ENCODE results near the gene ELL.

The ELL gene

DNA sequence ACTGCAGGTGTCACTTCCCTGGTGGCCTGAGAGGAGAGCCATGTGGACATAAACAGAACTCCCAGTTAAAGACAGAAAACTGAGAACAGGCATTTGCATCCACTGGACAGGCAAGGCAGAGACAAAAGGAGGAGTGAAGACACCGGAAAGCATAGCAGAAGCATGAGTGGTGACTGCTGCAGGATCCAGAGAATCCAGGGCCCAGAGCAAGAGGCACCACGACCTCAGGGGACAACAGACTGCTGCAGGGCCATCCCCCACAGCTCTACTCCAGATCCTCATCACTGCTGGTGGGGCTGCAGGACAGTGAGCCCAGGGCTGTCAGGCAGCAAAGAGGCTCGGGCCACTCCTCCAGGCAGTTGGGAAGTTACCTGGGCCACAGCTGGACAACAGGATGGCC, 69.5 kb downstream of the ELL start:
- Mint-ChIP-seq H3K9me3 (no peaks in the 10 kb centered on the region), H3K4me1 (ENCODE audit: low read depth) (peaks cover 4% of the 10 kb centered on the region), H3K4me3 (no peak overlapping the region), H3K36me3 (ENCODE audit: low read depth) (peaks cover 22% of the 10 kb centered on the region), H3K27ac (peak overlapping the region; percentile 62), H3K27me3 (ENCODE audit: low read depth) (no peaks in the 10 kb centered on the region)
- DNase-seq (ENCODE audit: low spot score): no peak

DNA sequence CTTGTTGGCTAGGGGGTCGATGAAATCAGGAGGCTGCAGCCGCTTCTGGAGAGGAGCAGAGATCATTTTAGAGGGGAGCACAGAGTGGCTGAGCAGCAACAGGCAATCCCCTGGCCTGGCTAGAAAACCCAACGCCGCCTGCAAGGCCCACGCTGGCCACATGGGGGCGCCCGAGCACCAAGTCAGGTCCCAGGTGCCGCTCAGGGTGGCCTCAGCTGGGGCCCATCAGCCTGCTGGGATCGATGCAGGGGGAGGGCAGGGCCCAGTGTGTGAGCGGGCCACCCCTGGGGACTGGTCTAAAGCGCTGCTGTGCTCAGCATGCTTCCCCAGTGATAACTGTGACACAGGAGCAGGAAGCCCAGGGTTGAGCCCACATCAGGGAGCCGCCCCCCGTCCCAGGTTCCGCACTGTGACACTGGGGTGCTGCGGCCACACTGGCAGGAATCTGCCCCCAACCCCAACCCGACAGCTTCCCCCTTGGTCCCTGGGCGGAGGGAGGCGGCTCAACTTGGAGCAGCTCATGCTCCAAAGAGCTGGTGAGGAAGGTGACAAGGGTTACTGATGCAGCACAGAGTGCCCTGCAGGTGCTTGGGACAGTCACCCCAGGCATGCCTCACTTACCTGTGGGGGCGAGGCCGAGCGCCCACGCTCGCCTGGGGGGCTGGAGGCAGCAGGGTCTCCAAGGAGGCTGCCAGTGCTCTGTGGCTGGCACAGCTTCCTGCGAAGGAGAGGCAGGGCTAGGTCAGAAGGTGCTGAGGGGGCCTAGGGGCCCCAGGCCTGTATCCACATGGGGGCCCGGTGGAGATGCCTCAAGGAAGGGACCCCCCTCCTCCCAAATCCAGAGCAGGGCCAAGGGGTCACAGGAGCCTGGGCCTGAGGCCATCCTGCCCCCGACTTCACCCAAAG, 70.7 kb downstream of the ELL start:
- DNase-seq (ENCODE audit: low spot score): peak; percentile 78
- H3K4me3 Mint-ChIP-seq: no peak overlapping the region
- no peaks in the 10 kb centered on the region for H3K9me3 Mint-ChIP-seq
- H3K36me3 Mint-ChIP-seq (ENCODE audit: low read depth): peaks cover 20% of the 10 kb centered on the region
- no peaks in the 10 kb centered on the region for H3K27me3 Mint-ChIP-seq (ENCODE audit: low read depth)
- H3K27ac Mint-ChIP-seq: no peak overlapping the region
- H3K4me1 Mint-ChIP-seq (ENCODE audit: low read depth): peaks cover 4% of the 10 kb centered on the region

DNA sequence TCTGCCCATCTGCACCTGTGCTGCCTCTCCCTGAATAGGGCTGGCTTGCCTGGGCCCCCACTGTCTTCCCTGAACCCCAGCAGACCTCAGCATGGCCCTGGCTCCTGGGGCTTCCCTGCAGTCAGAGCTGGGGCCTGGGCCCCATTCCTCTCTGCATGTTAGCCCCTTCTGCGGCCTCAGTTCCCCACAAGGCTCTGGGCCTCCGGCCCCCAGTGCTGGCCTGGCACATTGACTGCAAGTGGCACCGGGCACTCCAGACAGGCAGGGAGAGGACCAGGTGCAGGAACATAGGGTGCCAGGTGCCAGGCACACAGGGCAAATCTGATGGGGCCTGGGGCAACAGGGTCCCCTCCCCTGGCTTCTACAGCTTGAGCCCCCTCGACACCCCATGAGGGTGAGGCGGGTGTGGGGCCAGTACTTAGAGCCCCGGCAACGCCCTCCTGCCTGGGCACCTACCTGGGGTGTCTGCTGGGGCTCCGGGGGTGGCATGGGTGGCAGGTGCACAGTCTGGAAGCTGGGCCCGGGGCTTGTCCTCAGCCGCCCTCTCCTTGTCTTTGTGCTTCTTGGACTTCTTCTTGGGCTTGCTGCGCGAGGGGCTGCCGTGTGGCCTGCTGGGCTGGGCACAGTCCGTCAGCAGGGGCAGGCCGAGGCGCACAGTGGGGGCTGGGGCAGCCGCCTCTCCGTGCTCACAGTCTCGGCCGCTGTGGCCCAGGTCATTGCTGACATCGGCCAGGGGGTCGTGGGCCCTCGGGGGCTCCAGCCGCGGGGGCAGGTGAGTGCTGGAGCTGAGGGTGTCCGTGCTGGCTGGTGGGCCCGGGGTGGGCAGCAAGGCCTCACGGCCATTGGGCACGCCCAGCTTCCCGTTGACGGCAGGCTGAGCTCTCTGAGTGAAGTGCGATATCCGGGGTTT, 71.6 kb downstream of the ELL start:
- no peaks in the 10 kb centered on the region for H3K27me3 Mint-ChIP-seq (ENCODE audit: low read depth)
- H3K27ac Mint-ChIP-seq: no peak overlapping the region
- DNase-seq (ENCODE audit: low spot score): no peak
- peaks cover 4% of the 10 kb centered on the region for H3K4me1 Mint-ChIP-seq (ENCODE audit: low read depth)
- H3K9me3 Mint-ChIP-seq: no peaks in the 10 kb centered on the region
- no peak overlapping the region for H3K4me3 Mint-ChIP-seq
- peaks cover 13% of the 10 kb centered on the region for H3K36me3 Mint-ChIP-seq (ENCODE audit: low read depth)

GRCh38 chr19:18449552-18449951, 72.3 kb downstream of the ELL start:
- Mint-ChIP-seq H3K36me3 (ENCODE audit: low read depth) (peaks cover 13% of the 10 kb centered on the region), H3K4me1 (ENCODE audit: low read depth) (peaks cover 4% of the 10 kb centered on the region)

DNA sequence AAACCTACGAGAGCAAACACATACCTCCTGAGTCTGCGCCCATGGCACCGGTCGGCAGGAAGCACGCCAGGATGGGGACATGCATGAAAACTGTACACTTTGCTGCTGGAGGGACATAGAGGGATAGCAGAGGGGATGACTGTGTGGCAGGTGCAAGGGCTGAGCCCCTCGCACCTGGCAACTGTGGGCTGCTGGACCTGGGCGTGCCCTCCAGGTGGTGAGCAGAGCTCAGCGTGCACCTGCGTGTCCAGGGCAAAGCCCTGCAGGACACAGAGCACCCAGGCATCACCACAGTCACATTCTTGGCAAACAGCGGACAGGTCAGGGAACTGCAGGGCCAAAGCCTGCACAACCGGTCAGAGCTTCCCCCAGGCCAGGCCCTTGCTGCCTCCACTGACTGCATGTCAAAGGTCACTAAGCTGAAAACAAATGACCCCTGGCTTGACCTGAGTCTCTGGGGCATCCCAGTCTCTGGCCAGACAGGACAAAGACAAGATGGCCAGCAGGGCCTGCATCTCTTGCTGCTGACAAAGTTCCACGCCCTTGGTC, 75.0 kb downstream of the ELL start:
- DNase-seq (ENCODE audit: low spot score): no peak
- peaks cover 23% of the 10 kb centered on the region for H3K36me3 Mint-ChIP-seq (ENCODE audit: low read depth)
- H3K27me3 Mint-ChIP-seq (ENCODE audit: low read depth): no peaks in the 10 kb centered on the region
- H3K27ac Mint-ChIP-seq: no peak overlapping the region
- peaks cover 8% of the 10 kb centered on the region for H3K4me1 Mint-ChIP-seq (ENCODE audit: low read depth)
- no peak overlapping the region for H3K4me3 Mint-ChIP-seq
- H3K9me3 Mint-ChIP-seq: peaks cover 5% of the 10 kb centered on the region

More at GRCh38 chr19:18449552-18449951, 72.3 kb downstream of the ELL start:
- no peak overlapping the region for H3K27ac Mint-ChIP-seq
- no peak for DNase-seq (ENCODE audit: low spot score)
- H3K9me3 Mint-ChIP-seq: no peaks in the 10 kb centered on the region
- no peaks in the 10 kb centered on the region for H3K27me3 Mint-ChIP-seq (ENCODE audit: low read depth)
- no peak overlapping the region for H3K4me3 Mint-ChIP-seq

- Mint-ChIP-seq H3K9me3 (peaks cover 5% of the 10 kb centered on the region), H3K4me3 (no peak overlapping the region), H3K27me3 (ENCODE audit: low read depth) (no peaks in the 10 kb centered on the region), H3K36me3 (ENCODE audit: low read depth) (peaks cover 23% of the 10 kb centered on the region), H3K4me1 (ENCODE audit: low read depth) (peaks cover 12% of the 10 kb centered on the region), H3K27ac (no peak overlapping the region)
- DNase-seq (ENCODE audit: low spot score): no peak
Observed at GRCh38 chr19:18446145-18446810, 75.6 kb downstream of the ELL start.

GRCh38 chr19:18445262-18445948, 76.5 kb downstream of the ELL start:
- Mint-ChIP-seq H3K36me3 (ENCODE audit: low read depth) (peaks cover 23% of the 10 kb centered on the region), H3K27ac (no peak overlapping the region), H3K4me1 (ENCODE audit: low read depth) (peaks cover 12% of the 10 kb centered on the region), H3K27me3 (ENCODE audit: low read depth) (no peaks in the 10 kb centered on the region), H3K9me3 (peaks cover 5% of the 10 kb centered on the region), H3K4me3 (no peak overlapping the region)
- DNase-seq (ENCODE audit: low spot score): no peak

- DNase-seq (ENCODE audit: low spot score): no peak
- peaks cover 23% of the 10 kb centered on the region for H3K36me3 Mint-ChIP-seq (ENCODE audit: low read depth)
- H3K27ac Mint-ChIP-seq: no peak overlapping the region
- no peaks in the 10 kb centered on the region for H3K27me3 Mint-ChIP-seq (ENCODE audit: low read depth)
- peaks cover 14% of the 10 kb centered on the region for H3K4me1 Mint-ChIP-seq (ENCODE audit: low read depth)
- H3K4me3 Mint-ChIP-seq: no peak overlapping the region
- peaks cover 5% of the 10 kb centered on the region for H3K9me3 Mint-ChIP-seq
Observed at GRCh38 chr19:18444513-18444912, 77.4 kb downstream of the ELL start.

- Mint-ChIP-seq H3K9me3 (peaks cover 5% of the 10 kb centered on the region), H3K27me3 (ENCODE audit: low read depth) (no peaks in the 10 kb centered on the region), H3K4me3 (no peak overlapping the region), H3K36me3 (ENCODE audit: low read depth) (peaks cover 23% of the 10 kb centered on the region), H3K4me1 (ENCODE audit: low read depth) (peaks cover 14% of the 10 kb centered on the region), H3K27ac (no peak overlapping the region)
- DNase-seq (ENCODE audit: low spot score): no peak
Observed at GRCh38 chr19:18443831-18444230, 78.0 kb downstream of the ELL start.

- Mint-ChIP-seq H3K36me3 (ENCODE audit: low read depth) (peaks cover 21% of the 10 kb centered on the region), H3K4me3 (no peak overlapping the region)
Observed at GRCh38 chr19:18443406-18443805, 78.5 kb downstream of the ELL start.

GRCh38 chr19:18442941-18443340, 78.9 kb downstream of the ELL start:
- Mint-ChIP-seq H3K36me3 (ENCODE audit: low read depth) (peaks cover 18% of the 10 kb centered on the region), H3K9me3 (peaks cover 5% of the 10 kb centered on the region), H3K27me3 (ENCODE audit: low read depth) (no peaks in the 10 kb centered on the region), H3K27ac (peak overlapping the region; percentile 87), H3K4me3 (no peak overlapping the region), H3K4me1 (ENCODE audit: low read depth) (peaks cover 14% of the 10 kb centered on the region)
- no peak for DNase-seq (ENCODE audit: low spot score)

More at GRCh38 chr19:18443406-18443805, 78.5 kb downstream of the ELL start:
- Mint-ChIP-seq H3K9me3 (peaks cover 5% of the 10 kb centered on the region), H3K4me1 (ENCODE audit: low read depth) (peaks cover 14% of the 10 kb centered on the region), H3K27ac (peak overlapping the region; percentile 4), H3K27me3 (ENCODE audit: low read depth) (no peaks in the 10 kb centered on the region)
- DNase-seq (ENCODE audit: low spot score): no peak

DNA sequence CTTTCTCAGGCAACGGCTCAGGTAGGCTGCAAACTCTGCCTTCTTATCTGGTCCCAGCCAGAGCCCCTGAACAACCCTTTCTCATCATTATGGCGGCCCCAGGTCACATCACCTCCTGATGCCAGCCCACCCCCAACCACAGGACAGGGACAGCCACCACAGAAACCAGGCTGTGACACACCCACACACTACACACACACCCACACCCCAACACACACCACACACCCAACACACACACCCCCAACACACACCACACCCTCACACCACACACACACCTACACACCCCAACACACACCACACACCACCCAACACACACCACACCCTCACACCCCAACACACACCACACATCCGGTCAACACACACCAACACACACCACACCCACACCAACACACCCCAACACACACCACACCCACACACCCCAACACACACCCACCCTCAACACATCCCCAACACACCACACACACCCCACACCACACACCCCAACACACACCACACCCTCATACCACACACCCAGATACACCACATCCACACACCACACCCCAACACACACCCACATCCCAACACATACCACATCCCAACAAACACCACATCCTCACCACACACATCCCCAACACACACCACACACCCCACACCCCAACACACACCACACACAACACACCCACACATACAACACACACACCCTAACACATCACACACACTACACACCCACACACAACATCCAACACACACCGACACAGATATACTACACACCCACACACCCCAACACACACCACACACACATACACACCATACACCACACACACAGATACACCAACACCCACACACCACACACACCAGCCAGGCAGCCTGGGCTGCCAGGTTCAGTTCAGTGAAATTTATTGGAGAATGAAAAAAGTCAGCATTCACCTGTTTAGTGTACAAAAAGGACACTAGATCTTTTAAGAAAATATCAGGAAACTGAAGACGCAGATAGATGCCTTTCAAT, 79.8 kb downstream of the ELL start:
- Mint-ChIP-seq H3K4me3 (peak overlapping the region; percentile 43), H3K27ac (peak overlapping the region; percentile 87)
- DNase-seq (ENCODE audit: low spot score): no peak

More for the DNA sequence above, 79.8 kb downstream of the ELL start:
- peaks cover 5% of the 10 kb centered on the region for H3K9me3 Mint-ChIP-seq
- peaks cover 14% of the 10 kb centered on the region for H3K4me1 Mint-ChIP-seq (ENCODE audit: low read depth)
- peaks cover 18% of the 10 kb centered on the region for H3K36me3 Mint-ChIP-seq (ENCODE audit: low read depth)
- no peaks in the 10 kb centered on the region for H3K27me3 Mint-ChIP-seq (ENCODE audit: low read depth)

Data from T-helper 2 cell treated with Interferon-gamma antibody and Interleukin-4, amounts not matched to agents 5 μg/mL and 100 μg/mL, for 36 hours (primary cell).